ENCODE data around the gene LPGAT1. TPM values are rescaled to one million over a fixed set of nuclear protein-coding genes. Genes with fewer than 3 reads are reported as not detected.
"Not testable (repeated sequence)": the region's sequence is repeated elsewhere in the genome, so short reads cannot be mapped to it uniquely, and the experiment has no call there.

LPGAT1 gene
- polyA plus RNA-seq, 1 experiment, result 16.5 TPM

- no peak for DNase-seq (ENCODE audit: low read depth, low spot score)
- Histone ChIP-seq H3K27me3 (ENCODE audit: control insufficient read depth, insufficient read depth, low read length) (peaks cover 9% of the 10 kb centered on the region), H3K9me3 (ENCODE audit: control insufficient read depth, insufficient read depth, low read length) (peaks cover 5% of the 10 kb centered on the region; the same call in 1 of the 2 replicates), H3K27ac (ENCODE audit: low read depth, low read length) (no peak overlapping the region), H3K4me3 (ENCODE audit: low read depth, low read length) (no peak overlapping the region)
- TF ChIP-seq, protein P1, sequence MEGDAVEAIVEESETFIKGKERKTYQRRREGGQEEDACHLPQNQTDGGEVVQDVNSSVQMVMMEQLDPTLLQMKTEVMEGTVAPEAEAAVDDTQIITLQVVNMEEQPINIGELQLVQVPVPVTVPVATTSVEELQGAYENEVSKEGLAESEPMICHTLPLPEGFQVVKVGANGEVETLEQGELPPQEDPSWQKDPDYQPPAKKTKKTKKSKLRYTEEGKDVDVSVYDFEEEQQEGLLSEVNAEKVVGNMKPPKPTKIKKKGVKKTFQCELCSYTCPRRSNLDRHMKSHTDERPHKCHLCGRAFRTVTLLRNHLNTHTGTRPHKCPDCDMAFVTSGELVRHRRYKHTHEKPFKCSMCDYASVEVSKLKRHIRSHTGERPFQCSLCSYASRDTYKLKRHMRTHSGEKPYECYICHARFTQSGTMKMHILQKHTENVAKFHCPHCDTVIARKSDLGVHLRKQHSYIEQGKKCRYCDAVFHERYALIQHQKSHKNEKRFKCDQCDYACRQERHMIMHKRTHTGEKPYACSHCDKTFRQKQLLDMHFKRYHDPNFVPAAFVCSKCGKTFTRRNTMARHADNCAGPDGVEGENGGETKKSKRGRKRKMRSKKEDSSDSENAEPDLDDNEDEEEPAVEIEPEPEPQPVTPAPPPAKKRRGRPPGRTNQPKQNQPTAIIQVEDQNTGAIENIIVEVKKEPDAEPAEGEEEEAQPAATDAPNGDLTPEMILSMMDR (IDR thresholded peaks at IDR 0.05; ENCODE audit: low read depth, low read length), result no peak
- POLR2A ChIA-PET, result no interaction called here
- CTCF ChIA-PET, result interaction anchor here (1.1 kb wide), 1 partner anchor 160 kb away, joined by 3 read pairs; the partner anchor contains the start of genes DTL and INTS7
Observed at GRCh38 chr1:211874521-211875347, 44.2 kb upstream of the LPGAT1 start.

- CTCF ChIA-PET, result interaction anchor here (1.2 kb wide), 1 partner anchor 19 kb away, joined by 3 read pairs; no protein-coding TSS in a partner anchor
- POLR2A ChIA-PET; H3K27me3 ChIP-seq (ENCODE audit: control insufficient read depth, insufficient read depth, low read length); H3K4me3 ChIP-seq (ENCODE audit: low read depth, low read length); H3K9me3 ChIP-seq (ENCODE audit: control insufficient read depth, insufficient read depth, low read length); H3K27ac ChIP-seq (ENCODE audit: low read depth, low read length); DNase-seq (ENCODE audit: low read depth, low spot score): not testable (repeated sequence)
Observed at GRCh38 chr1:211873731-211874130, 43.2 kb upstream of the LPGAT1 start.

GRCh38 chr1:211870156-211870555 is 39.6 kb upstream of the LPGAT1 start:
- TF ChIP-seq, protein P1 (IDR thresholded peaks at IDR 0.05; ENCODE audit: low read depth, low read length), result no peak

GRCh38 chr1:211865180-211865579 is 34.6 kb upstream of the LPGAT1 start:
- Histone ChIP-seq H3K9me3 (ENCODE audit: control insufficient read depth, insufficient read depth, low read length) (no peaks in the 10 kb centered on the region), H3K4me3 (ENCODE audit: low read depth, low read length) (no peak overlapping the region), H3K27me3 (ENCODE audit: control insufficient read depth, insufficient read depth, low read length) (peaks cover 3% of the 10 kb centered on the region), H3K27ac (ENCODE audit: low read depth, low read length) (no peak overlapping the region)
- ChIA-PET CTCF (no interaction called here), POLR2A (no interaction called here)
- no peak for DNase-seq (ENCODE audit: low read depth, low spot score)
- TF ChIP-seq, protein P1 (IDR thresholded peaks at IDR 0.05; ENCODE audit: low read depth, low read length), result no peak

More at GRCh38 chr1:211870156-211870555, 39.6 kb upstream of the LPGAT1 start:
- Histone ChIP-seq H3K27ac (ENCODE audit: low read depth, low read length) (no peak overlapping the region), H3K27me3 (ENCODE audit: control insufficient read depth, insufficient read depth, low read length) (peaks cover 10% of the 10 kb centered on the region), H3K9me3 (ENCODE audit: control insufficient read depth, insufficient read depth, low read length) (peaks cover 5% of the 10 kb centered on the region; the same call in 1 of the 2 replicates), H3K4me3 (ENCODE audit: low read depth, low read length) (no peak overlapping the region)
- POLR2A ChIA-PET, result no interaction called here
- CTCF ChIA-PET, result no interaction called here
- DNase-seq (ENCODE audit: low read depth, low spot score), result no peak

DNA sequence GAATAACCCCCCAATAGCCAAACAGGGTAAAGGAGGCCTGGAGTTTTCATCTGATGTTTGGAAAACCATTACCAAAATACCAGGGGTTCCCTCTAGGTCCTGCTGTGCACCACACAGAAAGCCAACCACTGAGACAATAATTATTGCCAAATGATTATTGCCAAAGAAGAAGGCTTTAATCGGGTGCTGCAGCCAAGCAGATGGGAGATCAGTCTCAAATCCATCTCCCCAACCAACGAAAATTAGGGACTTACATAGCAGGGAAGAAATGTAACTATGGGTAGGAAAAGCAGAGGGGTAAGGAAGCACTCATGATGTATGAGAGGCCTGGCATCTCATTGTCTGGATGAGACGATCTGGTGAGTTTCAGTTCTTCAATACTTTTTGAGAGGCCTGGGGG is 28.8 kb upstream of the LPGAT1 start:
- CTCF ChIA-PET, result no interaction called here
- TF ChIP-seq, protein P1 (IDR thresholded peaks at IDR 0.05; ENCODE audit: low read depth, low read length), result no peak

More for the DNA sequence above, 28.8 kb upstream of the LPGAT1 start:
- POLR2A ChIA-PET, result no interaction called here
- no peaks in the 10 kb centered on the region for H3K27me3 ChIP-seq (ENCODE audit: control insufficient read depth, insufficient read depth, low read length)
- peaks cover 3% of the 10 kb centered on the region; the same call in 1 of the 2 replicates for H3K9me3 ChIP-seq (ENCODE audit: control insufficient read depth, insufficient read depth, low read length)
- DNase-seq (ENCODE audit: low read depth, low spot score), result no peak
- H3K27ac ChIP-seq (ENCODE audit: low read depth, low read length), result no peak overlapping the region
- no peak overlapping the region for H3K4me3 ChIP-seq (ENCODE audit: low read depth, low read length)
